ENCODE results near the gene GPR161. TPM values are rescaled to one million over a fixed set of nuclear protein-coding genes. Genes with fewer than 3 reads are reported as not detected.

GPR161 gene
- total RNA-seq, 2 donors from 2014 or later = 10.3 to 11.6 TPM

- Histone ChIP-seq H3K27ac (no peak overlapping the region), H3K9me3 (no peaks in the 10 kb centered on the region), H3K4me1 (ENCODE audit: control insufficient read depth in 1 of 2, low read depth in 2 of 2) (peaks cover 8 to 26% of the 10 kb centered on the region in 2 donors), H3K4me3 (no peak overlapping the region), H3K36me3 (peaks cover 11% of the 10 kb centered on the region), H3K27me3 (replicated peaks; ENCODE audit: insufficient read depth) (no peaks in the 10 kb centered on the region)
- TF ChIP-seq CTCF (IDR thresholded peaks at IDR 0.05) = no peak
- no peak for ATAC-seq (ENCODE audit: insufficient number of reproducible peaks, low FRiP score, low read depth)
- no peak for DNase-seq (ENCODE audit: low spot score)
These were observed 43.1 kb downstream of the GPR161 start for GRCh38 chr1:168093616-168094015.

GRCh38 chr1:168092566-168093355 lies 44.0 kb downstream of the GPR161 start:
- peak overlapping the region in 1 of 2 donors; percentile 38 for H3K27ac ChIP-seq
- no peak for ATAC-seq (ENCODE audit: insufficient number of reproducible peaks, low FRiP score, low read depth)
- no peaks in the 10 kb centered on the region for H3K27me3 ChIP-seq (replicated peaks; ENCODE audit: insufficient read depth)
- DNase-seq (ENCODE audit: low spot score) = no peak
- peaks cover 11% of the 10 kb centered on the region for H3K36me3 ChIP-seq
- no peaks in the 10 kb centered on the region for H3K9me3 ChIP-seq
- peaks cover 8 to 26% of the 10 kb centered on the region in 2 donors for H3K4me1 ChIP-seq (ENCODE audit: control insufficient read depth in 1 of 2, low read depth in 2 of 2)
- TF ChIP-seq CTCF (IDR thresholded peaks at IDR 0.05) = peak; percentile 30
- H3K4me3 ChIP-seq = no peak overlapping the region

GRCh38 chr1:168091720-168092550 lies 44.8 kb downstream of the GPR161 start:
- Histone ChIP-seq H3K36me3 (peaks cover 11% of the 10 kb centered on the region), H3K4me1 (ENCODE audit: control insufficient read depth in 1 of 2, low read depth in 2 of 2) (peaks cover 8 to 29% of the 10 kb centered on the region in 2 donors), H3K27me3 (replicated peaks; ENCODE audit: insufficient read depth) (no peaks in the 10 kb centered on the region), H3K27ac (peak overlapping the region in 1 of 2 donors; percentile 38), H3K9me3 (no peaks in the 10 kb centered on the region), H3K4me3 (no peak overlapping the region)
- ATAC-seq (ENCODE audit: insufficient number of reproducible peaks, low FRiP score, low read depth) = no peak
- no peak for DNase-seq (ENCODE audit: low spot score)
- TF ChIP-seq CTCF (IDR thresholded peaks at IDR 0.05) = no peak

- H3K9me3 ChIP-seq = no peaks in the 10 kb centered on the region
- H3K4me3 ChIP-seq = no peak overlapping the region
- H3K4me1 ChIP-seq (ENCODE audit: control insufficient read depth in 1 of 2, low read depth in 2 of 2) = peaks cover 12 to 38% of the 10 kb centered on the region in 2 donors
- no peaks in the 10 kb centered on the region for H3K27me3 ChIP-seq (replicated peaks; ENCODE audit: insufficient read depth)
- H3K36me3 ChIP-seq = peaks cover 5% of the 10 kb centered on the region
- ATAC-seq (ENCODE audit: insufficient number of reproducible peaks, low FRiP score, low read depth) (no peak), DNase-seq (ENCODE audit: low spot score) (no peak)
- no peak overlapping the region for H3K27ac ChIP-seq
- TF ChIP-seq CTCF (IDR thresholded peaks at IDR 0.05) = no peak
These were observed 45.7 kb downstream of the GPR161 start for GRCh38 chr1:168091063-168091462.

- no peak for TF ChIP-seq CTCF (IDR thresholded peaks at IDR 0.05)
- DNase-seq (ENCODE audit: low spot score) = no peak
- ATAC-seq (ENCODE audit: insufficient number of reproducible peaks, low FRiP score, low read depth) = no peak
- H3K4me3 ChIP-seq = no peak overlapping the region
- peaks cover 18 to 44% of the 10 kb centered on the region in 2 donors for H3K4me1 ChIP-seq (ENCODE audit: control insufficient read depth in 1 of 2, low read depth in 2 of 2)
- no peak overlapping the region for H3K27ac ChIP-seq
- no peaks in the 10 kb centered on the region for H3K27me3 ChIP-seq (replicated peaks; ENCODE audit: insufficient read depth)
- H3K36me3 ChIP-seq = peaks cover 5% of the 10 kb centered on the region
- H3K9me3 ChIP-seq = no peaks in the 10 kb centered on the region
These were observed 46.3 kb downstream of the GPR161 start for GRCh38 chr1:168090395-168090794.
